GM20000 (cell line): ENCODE measurements around the gene STAT1.

Experiments
- DNase-seq: peaks from one replicate; pipeline ENCODE4 v3.0.0; 2012; ENCODE audit warnings: low spot score
- TF ChIP-seq, protein P1 (sequence below): IDR thresholded peaks from 2 replicates; pipeline ENCODE4 v1.5.1; 2012; ENCODE audit warnings: mild to moderate bottlenecking, control low read depth; ENCODE audit errors: extremely low read depth, missing control alignments

Gene STAT1

DNA sequence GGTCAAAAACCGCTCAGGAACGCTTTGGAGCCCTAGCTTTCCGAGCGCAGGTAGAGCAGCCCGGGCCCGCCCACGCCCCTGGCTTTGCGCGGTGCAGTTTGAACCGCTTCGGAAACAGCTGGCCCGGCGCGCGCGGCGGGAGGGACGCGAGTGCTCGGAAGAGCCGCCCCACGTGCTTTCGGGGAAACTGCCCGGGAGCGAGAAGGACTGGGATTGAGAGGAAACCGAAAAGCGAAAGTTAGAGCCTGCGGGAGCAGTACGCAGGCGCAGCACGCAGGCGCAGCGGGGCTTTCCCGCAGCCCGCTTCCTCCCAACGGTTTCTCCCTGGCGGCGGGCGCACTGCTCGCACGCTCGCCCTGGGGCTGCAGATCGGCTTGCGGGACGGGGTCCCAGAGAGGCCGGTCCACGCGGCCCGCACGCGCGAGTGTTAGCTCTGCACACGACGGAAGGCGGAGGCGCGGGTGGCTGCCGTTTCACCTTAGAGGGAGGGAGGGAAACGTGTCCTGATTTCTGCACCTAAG, 6.3 kb upstream of the STAT1 start:
- TF ChIP-seq, protein P1, sequence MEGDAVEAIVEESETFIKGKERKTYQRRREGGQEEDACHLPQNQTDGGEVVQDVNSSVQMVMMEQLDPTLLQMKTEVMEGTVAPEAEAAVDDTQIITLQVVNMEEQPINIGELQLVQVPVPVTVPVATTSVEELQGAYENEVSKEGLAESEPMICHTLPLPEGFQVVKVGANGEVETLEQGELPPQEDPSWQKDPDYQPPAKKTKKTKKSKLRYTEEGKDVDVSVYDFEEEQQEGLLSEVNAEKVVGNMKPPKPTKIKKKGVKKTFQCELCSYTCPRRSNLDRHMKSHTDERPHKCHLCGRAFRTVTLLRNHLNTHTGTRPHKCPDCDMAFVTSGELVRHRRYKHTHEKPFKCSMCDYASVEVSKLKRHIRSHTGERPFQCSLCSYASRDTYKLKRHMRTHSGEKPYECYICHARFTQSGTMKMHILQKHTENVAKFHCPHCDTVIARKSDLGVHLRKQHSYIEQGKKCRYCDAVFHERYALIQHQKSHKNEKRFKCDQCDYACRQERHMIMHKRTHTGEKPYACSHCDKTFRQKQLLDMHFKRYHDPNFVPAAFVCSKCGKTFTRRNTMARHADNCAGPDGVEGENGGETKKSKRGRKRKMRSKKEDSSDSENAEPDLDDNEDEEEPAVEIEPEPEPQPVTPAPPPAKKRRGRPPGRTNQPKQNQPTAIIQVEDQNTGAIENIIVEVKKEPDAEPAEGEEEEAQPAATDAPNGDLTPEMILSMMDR = no peak

GRCh38 chr2:191019376-191019775, 5.4 kb upstream of the STAT1 start:
- TF ChIP-seq, protein P1 = no peak
- DNase-seq = no peak

More for the DNA sequence above, 6.3 kb upstream of the STAT1 start:
- DNase-seq = peak; percentile 90

- TF ChIP-seq, protein P1 = no peak
- peak; percentile 46 for DNase-seq
Measured at GRCh38 chr2:191018643-191019119, 4.7 kb upstream of the STAT1 start.

DNA sequence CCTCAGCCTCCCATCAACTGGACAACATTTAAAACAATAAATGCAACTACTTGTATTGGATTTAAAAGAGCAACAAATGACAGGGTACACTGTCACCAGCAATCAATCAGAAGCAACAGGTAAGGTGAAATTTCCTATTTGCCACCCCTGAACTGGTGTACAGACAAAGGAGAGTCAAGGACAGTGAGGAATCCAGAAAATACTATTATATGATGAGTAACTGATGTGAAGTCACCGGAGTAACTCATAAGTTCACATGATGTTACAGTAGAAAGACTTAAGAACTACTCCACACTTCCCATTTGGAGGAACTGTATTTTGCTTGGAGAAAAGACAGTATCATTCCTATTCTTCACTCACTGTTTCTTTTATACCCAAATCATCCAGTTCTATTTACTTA, 4.1 kb upstream of the STAT1 start:
- TF ChIP-seq, protein P1 = no peak
- DNase-seq = no peak

- TF ChIP-seq, protein P1 = no peak
- no peak for DNase-seq
Measured at GRCh38 chr2:191015831-191016230, 1.9 kb upstream of the STAT1 start.

GRCh38 chr2:191015239-191015638, 1.3 kb upstream of the STAT1 start:
- DNase-seq = no peak
- TF ChIP-seq, protein P1 = no peak

- TF ChIP-seq, protein P1 = no peak
- DNase-seq = no peak
Measured at GRCh38 chr2:191014653-191015020, 666 bp upstream of the STAT1 start.
